ENCODE data around the gene ANKRD50. TPM values are rescaled to one million over a fixed set of nuclear protein-coding genes. Genes with fewer than 3 reads are reported as not detected.

Gene ANKRD50
- total RNA-seq, 1 donor from 2014 or later: 14.6 TPM

DNA sequence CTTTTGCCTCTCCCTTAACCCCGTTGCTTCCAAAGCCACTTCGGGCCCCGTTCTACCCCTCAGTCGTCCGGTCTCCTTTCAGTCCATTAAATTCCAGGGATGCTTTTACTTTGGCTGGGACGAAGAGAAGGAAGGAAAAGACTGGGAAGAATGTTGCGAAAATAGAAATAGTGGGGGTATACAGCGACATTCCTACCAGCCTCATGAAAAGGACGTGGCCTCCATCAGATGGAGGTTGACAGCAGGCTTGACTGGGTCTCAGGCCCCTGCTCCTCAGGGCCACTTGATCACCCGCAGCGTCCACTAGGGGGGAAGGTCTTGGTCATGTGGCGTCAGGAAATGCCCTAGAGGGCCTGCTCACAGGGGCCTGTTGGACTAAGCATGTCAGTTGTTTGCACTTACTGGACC is 657 bp upstream of the ANKRD50 start:
- Histone ChIP-seq H3K4me3 (ENCODE audit: low read depth, low read length) (peak overlapping the region; percentile 93), H3K36me3 (ENCODE audit: control insufficient read depth, insufficient read depth, low read length) (no peaks in the 10 kb centered on the region), H3K27me3 (ENCODE audit: control insufficient read depth, insufficient read depth, low read length) (no peaks in the 10 kb centered on the region)
- TF ChIP-seq, protein P1, sequence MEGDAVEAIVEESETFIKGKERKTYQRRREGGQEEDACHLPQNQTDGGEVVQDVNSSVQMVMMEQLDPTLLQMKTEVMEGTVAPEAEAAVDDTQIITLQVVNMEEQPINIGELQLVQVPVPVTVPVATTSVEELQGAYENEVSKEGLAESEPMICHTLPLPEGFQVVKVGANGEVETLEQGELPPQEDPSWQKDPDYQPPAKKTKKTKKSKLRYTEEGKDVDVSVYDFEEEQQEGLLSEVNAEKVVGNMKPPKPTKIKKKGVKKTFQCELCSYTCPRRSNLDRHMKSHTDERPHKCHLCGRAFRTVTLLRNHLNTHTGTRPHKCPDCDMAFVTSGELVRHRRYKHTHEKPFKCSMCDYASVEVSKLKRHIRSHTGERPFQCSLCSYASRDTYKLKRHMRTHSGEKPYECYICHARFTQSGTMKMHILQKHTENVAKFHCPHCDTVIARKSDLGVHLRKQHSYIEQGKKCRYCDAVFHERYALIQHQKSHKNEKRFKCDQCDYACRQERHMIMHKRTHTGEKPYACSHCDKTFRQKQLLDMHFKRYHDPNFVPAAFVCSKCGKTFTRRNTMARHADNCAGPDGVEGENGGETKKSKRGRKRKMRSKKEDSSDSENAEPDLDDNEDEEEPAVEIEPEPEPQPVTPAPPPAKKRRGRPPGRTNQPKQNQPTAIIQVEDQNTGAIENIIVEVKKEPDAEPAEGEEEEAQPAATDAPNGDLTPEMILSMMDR (IDR thresholded peaks at IDR 0.05; ENCODE audit: insufficient read depth, low read length, poor library complexity, severe bottlenecking): peak; percentile 66
- DNase-seq (ENCODE audit: low read depth): peak; percentile 28

GRCh38 chr4:124711471-124712371 is 811 bp downstream of the ANKRD50 start:
- TF ChIP-seq, protein P1 (IDR thresholded peaks at IDR 0.05; ENCODE audit: insufficient read depth, low read length, poor library complexity, severe bottlenecking): peak; percentile 36
- DNase-seq (ENCODE audit: low read depth): peak; percentile 32

DNA sequence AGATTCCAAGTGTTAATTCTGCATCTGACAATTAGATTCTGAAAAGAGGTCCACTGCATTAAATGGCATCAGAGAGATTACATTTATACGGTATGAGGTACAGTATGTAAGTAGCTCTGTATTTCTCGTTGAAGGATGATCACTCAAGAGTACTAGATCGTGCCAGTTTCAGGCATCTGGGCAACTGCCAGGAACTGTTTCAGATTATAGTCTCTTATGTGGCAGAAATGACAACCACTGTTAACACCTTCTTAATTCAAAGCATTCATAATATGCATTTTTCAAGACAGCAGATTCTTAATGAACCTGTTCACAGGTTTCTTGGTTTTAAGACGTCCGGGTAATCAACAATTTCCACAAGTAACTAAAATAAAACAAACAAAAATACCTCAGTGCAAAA is 1.6 kb downstream of the ANKRD50 start:
- H3K4me3 ChIP-seq (ENCODE audit: low read depth, low read length): peak overlapping the region; percentile 93
- TF ChIP-seq, protein P1 (IDR thresholded peaks at IDR 0.05; ENCODE audit: insufficient read depth, low read length, poor library complexity, severe bottlenecking): no peak
- H3K36me3 ChIP-seq (ENCODE audit: control insufficient read depth, insufficient read depth, low read length): no peaks in the 10 kb centered on the region
- DNase-seq (ENCODE audit: low read depth): no peak
- H3K27me3 ChIP-seq (ENCODE audit: control insufficient read depth, insufficient read depth, low read length): no peaks in the 10 kb centered on the region

More at GRCh38 chr4:124711471-124712371, 811 bp downstream of the ANKRD50 start:
- H3K36me3 ChIP-seq (ENCODE audit: control insufficient read depth, insufficient read depth, low read length): no peaks in the 10 kb centered on the region
- H3K4me3 ChIP-seq (ENCODE audit: low read depth, low read length): peak overlapping the region; percentile 93
- no peaks in the 10 kb centered on the region for H3K27me3 ChIP-seq (ENCODE audit: control insufficient read depth, insufficient read depth, low read length)

- Histone ChIP-seq H3K4me3 (ENCODE audit: low read depth, low read length) (peak overlapping the region; percentile 93), H3K36me3 (ENCODE audit: control insufficient read depth, insufficient read depth, low read length) (no peaks in the 10 kb centered on the region), H3K27me3 (ENCODE audit: control insufficient read depth, insufficient read depth, low read length) (no peaks in the 10 kb centered on the region)
- no peak for DNase-seq (ENCODE audit: low read depth)
- TF ChIP-seq, protein P1 (IDR thresholded peaks at IDR 0.05; ENCODE audit: insufficient read depth, low read length, poor library complexity, severe bottlenecking): no peak
Observed at GRCh38 chr4:124710015-124710741, 2.4 kb downstream of the ANKRD50 start.

DNA sequence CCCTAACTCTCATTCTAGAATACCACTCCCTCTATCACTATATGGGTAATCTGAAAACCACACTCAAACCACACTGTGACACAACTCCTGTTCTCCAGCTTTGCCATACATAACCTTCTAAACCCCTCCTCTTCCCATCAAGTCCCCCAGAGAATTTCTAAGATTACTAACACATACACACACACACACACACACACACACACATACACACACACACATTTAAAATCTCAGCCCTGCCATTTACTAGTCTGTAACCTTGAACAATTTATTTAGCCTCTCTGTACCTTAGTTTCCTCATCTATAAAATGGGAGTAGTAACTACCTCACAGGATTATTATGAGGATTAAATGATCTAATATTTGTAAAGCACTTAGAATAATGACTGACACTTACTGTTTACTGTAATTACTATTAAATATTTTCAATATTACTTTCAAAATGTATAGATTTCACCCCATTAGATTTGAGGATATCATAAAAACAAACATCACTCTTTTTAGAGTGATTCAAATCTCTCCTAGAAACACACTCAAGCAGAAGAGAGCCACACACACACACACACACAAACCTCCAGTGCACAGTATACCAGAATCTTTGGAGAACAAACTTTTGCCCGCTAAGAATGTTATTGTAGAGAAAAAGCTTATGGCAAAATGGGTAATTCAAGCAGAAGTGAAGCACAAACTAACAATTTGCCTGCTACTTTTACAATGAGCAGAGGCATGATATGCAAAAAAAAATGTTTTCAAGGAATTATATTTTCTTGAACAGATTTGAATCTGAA is 3.8 kb downstream of the ANKRD50 start:
- Histone ChIP-seq H3K4me3 (ENCODE audit: low read depth, low read length) (no peak overlapping the region), H3K27me3 (ENCODE audit: control insufficient read depth, insufficient read depth, low read length) (no peaks in the 10 kb centered on the region), H3K36me3 (ENCODE audit: control insufficient read depth, insufficient read depth, low read length) (no peaks in the 10 kb centered on the region)
- TF ChIP-seq, protein P1 (IDR thresholded peaks at IDR 0.05; ENCODE audit: insufficient read depth, low read length, poor library complexity, severe bottlenecking): no peak
- DNase-seq (ENCODE audit: low read depth): no peak
